GM19099 (cell line): ENCODE results near the gene VSTM4.

Experiments used
- POLR2A ChIP-seq: IDR thresholded peaks from 3 replicates; pipeline ENCODE4 v1.6.1; 2011; ENCODE audit warnings: low read depth; ENCODE audit not compliant: insufficient read length; ENCODE audit errors: extremely low read depth

Gene VSTM4

GRCh38 chr10:49057231-49057880, 58.0 kb downstream of the VSTM4 start:
- TF ChIP-seq POLR2A = no peak

DNA sequence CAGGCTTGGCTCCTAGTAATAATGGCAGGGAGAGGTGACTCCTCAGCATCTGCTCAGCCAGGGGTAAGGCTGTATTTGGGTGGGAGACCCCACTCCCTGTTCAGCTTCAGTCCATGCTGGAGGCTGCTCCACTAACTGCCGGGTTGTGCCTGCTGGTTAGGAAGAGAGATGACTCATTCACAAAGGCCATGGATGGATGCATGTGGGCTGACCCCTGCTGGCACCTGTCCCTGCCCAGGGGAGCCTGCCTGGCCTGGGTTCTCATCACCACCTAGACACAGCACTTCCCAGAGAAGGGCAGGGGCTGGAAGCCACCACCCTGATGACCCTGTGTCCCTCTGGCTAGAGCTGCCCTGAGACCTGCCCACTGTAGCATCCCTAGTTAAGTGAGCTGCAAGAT, 59.0 kb downstream of the VSTM4 start:
- no peak for TF ChIP-seq POLR2A

DNA sequence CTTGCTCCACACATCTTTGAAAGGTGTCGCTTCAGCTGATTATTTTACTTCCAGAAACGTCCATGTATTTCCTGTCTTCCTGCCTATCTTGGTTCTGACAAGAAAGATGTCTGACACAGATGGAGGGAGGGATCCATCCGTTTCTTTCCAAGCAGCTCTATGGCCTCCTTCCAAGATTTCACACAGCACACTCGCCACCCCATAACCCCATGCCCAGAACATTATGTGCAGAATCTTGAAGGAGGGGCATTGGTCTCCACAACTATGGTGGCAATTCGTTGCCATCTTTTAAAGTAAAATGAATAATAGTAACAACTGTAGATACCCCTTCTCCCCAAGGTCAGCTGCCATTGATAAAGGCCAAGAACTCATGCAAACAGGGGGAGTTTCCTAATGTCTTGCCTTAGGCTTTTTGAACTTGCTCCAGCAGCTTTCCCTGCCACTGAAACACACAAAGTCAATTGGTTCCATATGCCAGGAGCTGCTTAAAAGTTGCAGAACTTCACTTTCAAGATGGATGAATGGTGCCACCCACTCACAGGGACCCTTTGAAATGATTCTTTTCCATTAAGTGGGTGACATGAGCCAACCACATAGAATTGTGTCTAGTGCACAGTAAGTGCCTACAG, 60.0 kb downstream of the VSTM4 start:
- TF ChIP-seq POLR2A = no peak

DNA sequence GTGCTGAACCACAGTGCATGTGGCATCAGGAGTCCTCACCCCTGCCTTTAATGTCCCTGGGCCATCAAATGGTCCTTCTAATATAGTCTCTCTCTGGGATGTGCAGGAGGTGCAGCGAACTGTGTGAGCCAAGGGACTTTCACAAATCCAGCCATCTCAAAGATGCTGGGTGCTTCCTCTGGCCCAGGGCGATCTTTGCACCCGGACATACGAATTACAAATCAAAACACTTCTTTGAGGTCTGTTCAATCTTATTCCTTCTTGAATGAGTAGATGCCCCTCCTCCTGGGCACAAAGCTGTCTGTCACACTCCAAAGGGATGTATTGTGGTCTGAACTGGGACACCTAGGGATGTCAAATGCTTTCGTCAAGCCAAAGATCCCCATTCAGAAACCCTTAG, 60.6 kb downstream of the VSTM4 start:
- TF ChIP-seq POLR2A = no peak

GRCh38 chr10:49053998-49054692, 61.2 kb downstream of the VSTM4 start:
- TF ChIP-seq POLR2A = no peak

GRCh38 chr10:49053053-49053997, 62.0 kb downstream of the VSTM4 start:
- no peak for TF ChIP-seq POLR2A

DNA sequence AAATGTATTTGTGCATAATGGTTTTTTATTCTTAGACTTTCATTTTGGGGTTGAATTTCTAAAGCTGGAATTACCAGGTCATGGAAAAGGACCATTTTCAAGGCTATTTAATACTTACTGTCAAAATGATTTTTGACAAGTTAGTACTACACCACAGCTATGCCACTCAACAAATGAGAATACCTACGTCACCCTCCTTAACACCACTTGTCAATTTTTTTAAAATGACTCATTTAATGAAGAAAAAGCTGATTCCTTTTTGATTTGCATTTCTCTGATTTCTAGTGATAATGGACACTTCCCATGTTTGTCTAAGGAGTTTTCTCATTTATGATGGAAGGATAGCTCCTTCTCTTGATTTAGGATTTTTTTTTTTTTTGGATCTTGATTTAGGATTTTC, 63.3 kb downstream of the VSTM4 start:
- TF ChIP-seq POLR2A = no peak

DNA sequence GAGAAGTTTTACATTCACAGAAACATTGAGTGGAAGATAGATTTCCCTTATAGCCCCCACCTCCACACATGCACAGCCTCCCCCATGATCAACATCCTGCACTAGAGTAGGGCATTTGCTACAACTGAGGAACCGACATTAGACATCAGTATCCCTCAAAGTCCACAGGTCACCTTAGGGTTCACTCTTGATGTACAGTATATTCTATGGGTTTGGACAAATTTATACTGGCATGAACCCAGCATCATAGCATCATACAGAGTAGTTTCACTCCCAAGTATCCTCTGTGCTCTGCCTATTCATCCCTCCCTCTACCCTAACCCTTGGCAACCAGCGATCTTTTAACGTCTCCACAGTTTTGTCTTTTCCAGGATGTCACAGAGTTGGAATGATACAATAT, 64.4 kb downstream of the VSTM4 start:
- TF ChIP-seq POLR2A = no peak

DNA sequence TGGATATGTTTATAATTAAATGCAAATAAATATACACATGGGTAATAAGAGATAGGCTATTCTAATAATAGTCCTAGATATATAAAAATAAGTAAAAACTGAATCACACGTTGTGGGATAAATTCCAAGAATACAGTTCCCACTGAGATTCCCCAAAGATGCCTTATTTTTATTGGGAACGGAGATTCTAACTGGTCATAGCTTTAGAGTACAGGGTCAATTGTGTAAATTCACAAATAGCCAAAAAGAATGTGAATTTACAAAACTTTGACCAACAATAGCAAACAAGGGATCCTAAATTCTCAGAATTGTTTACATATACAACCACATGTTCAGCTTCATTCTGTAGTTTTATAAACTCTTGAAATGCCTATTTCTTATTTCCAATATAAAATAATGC, 65.0 kb downstream of the VSTM4 start:
- no peak for TF ChIP-seq POLR2A

DNA sequence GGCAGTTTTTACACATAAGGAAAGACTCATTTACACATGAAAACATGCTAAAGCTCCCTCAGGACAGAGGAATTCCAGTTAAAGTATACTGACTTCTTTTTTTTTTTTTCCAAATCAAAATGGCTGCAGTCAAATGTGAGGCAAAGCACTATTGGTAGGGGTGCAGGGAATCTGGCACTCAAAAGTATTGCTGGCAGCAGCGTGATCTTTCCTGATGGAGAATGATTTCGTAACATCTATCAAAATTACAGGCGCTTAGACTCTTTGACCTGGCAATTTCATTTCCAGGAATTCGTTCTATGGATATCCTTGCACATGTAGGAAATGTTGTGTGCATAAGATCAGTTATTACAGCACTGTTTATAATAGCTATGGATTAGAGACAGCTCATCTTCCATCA, 65.7 kb downstream of the VSTM4 start:
- TF ChIP-seq POLR2A = no peak

- no peak for TF ChIP-seq POLR2A
These were observed 68.1 kb downstream of the VSTM4 start for GRCh38 chr10:49047128-49047639.

- TF ChIP-seq POLR2A = no peak
These were observed 70.8 kb downstream of the VSTM4 start for GRCh38 chr10:49044293-49045193.

DNA sequence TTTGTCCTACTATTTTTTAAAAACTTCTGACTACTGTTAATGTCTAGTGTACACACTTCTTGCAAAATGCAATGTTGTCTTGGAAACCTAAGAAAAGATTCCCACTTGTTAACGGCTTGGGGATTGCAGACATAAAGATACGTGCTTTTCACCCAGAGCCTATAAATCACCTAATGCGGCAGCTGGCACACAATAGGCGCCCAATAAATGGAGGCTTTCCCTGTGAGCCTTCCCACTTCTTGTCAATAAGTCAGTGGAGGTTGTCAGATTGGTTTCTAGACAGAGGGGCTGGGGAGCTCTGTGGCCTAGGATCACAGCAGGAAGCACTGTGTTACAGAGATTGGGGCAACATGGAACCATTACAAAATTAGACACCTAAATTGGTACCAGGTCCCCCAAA, 74.7 kb downstream of the VSTM4 start:
- no peak for TF ChIP-seq POLR2A

- no peak for TF ChIP-seq POLR2A
These were observed 75.9 kb downstream of the VSTM4 start for GRCh38 chr10:49039409-49039808.

- no peak for TF ChIP-seq POLR2A
These were observed 76.6 kb downstream of the VSTM4 start for GRCh38 chr10:49038711-49039110.

DNA sequence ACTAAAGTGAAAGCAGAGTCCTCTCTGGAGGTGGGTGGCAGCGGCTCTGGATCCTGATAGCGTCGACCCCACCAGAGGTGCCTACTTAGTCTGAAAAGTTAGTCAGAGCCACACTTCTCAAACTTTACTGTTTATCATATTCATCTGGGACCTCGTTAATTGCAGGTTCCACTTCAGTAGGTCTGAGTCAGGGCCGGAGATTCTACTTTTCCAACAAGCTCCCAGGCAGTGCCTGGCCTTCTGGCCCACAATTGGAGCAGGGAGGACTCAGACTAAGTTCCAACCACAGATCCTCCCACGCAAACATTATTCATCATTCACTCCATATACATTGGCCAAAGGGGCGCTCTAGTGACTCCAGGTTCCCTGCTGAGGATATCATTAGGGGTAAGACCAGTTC, 78.1 kb downstream of the VSTM4 start:
- no peak for TF ChIP-seq POLR2A
